Keratinocyte (primary cell): ENCODE measurements around the gene CRIM1. TPM values are rescaled to one million over a fixed set of nuclear protein-coding genes. Genes with fewer than 3 reads are reported as not detected.

Experiments used
- DNase-seq: peaks from one replicate; pipeline ENCODE4 v3.0.0-alpha.2; 2011; ENCODE audit warnings: low read depth, missing footprints, low spot score
- FAIRE-seq: peaks from 2 replicates; lab custom pipeline; 2011; peaks lifted over from hg19 to GRCh38; lab: Jason Lieb, UNC
- H2AFZ ChIP-seq: 2 replicates; pipeline ENCODE4 v1.6.0; 2012; ENCODE audit warnings: low read length, control low read depth, inconsistent platforms; ENCODE audit not compliant: control insufficient read depth
- H3K27ac ChIP-seq: 2 replicates; pipeline ENCODE4 v1.5.1; 2011; ENCODE audit warnings: low read length; ENCODE audit not compliant: control insufficient read depth, insufficient read depth
- H3K27me3 ChIP-seq: 3 replicates; pipeline ENCODE4 v1.6.0; 2011; ENCODE audit warnings: low read length; ENCODE audit not compliant: control insufficient read depth, insufficient read depth; ENCODE audit errors: extremely low read depth
- H3K36me3 ChIP-seq, 2 experiments: 2 replicates in 1 of 2; 3 replicates in 1 of 2; pipeline ENCODE4 v1.5.1; 2011; ENCODE audit warnings: low read length in 2 of 2, mild to moderate bottlenecking in 1 of 2; ENCODE audit not compliant: control insufficient read depth in 2 of 2, insufficient read depth in 2 of 2; ENCODE audit errors: extremely low read depth in 1 of 2
- H3K4me1 ChIP-seq: 3 replicates; pipeline ENCODE4 v1.5.1; 2011; ENCODE audit warnings: low read length; ENCODE audit not compliant: control insufficient read depth, insufficient read depth; ENCODE audit errors: extremely low read depth
- H3K4me2 ChIP-seq: 3 replicates; pipeline ENCODE4 v1.6.0; 2011; ENCODE audit warnings: low read depth, low read length; ENCODE audit not compliant: control insufficient read depth, insufficient read depth; ENCODE audit errors: extremely low read depth
- H3K4me3 ChIP-seq, 3 experiments: fragments of 200-600 bp in 1 of 3; sonication (generic) in 1 of 3; 2 replicates in 2 of 3; 3 replicates in 1 of 3; pipeline ENCODE4 v1.5.1; 2011 to 2016; ENCODE audit warnings: low read length in 3 of 3, mild to moderate bottlenecking in 3 of 3, control low read depth in 2 of 3, inconsistent platforms in 1 of 3, low read depth in 1 of 3, mixed read lengths in 1 of 3, mixed run types in 1 of 3, moderate library complexity in 1 of 3; ENCODE audit not compliant: control insufficient read depth in 2 of 3, insufficient read depth in 2 of 3; ENCODE audit errors: extremely low read depth in 1 of 3
- H3K79me2 ChIP-seq: 2 replicates; pipeline ENCODE4 v1.6.0; 2012; ENCODE audit warnings: low read length; ENCODE audit not compliant: control insufficient read depth, insufficient read depth
- H3K9ac ChIP-seq: 3 replicates; pipeline ENCODE4 v1.6.0; 2011; ENCODE audit warnings: low read length; ENCODE audit not compliant: control insufficient read depth, insufficient read depth; ENCODE audit errors: extremely low read depth
- H3K9me1 ChIP-seq: 3 replicates; pipeline ENCODE4 v1.6.0; 2011; ENCODE audit warnings: low read length; ENCODE audit not compliant: control insufficient read depth, insufficient read depth; ENCODE audit errors: extremely low read depth
- H3K9me3 ChIP-seq: 2 replicates; pipeline ENCODE4 v1.5.1; 2012; ENCODE audit warnings: low read depth, low read length; ENCODE audit not compliant: control insufficient read depth
- H4K20me1 ChIP-seq: 3 replicates; pipeline ENCODE4 v1.6.0; 2011; ENCODE audit warnings: low read length; ENCODE audit not compliant: control insufficient read depth, insufficient read depth; ENCODE audit errors: extremely low read depth
- EZH2 ChIP-seq: IDR thresholded peaks from one replicate; pipeline ENCODE4 v1.6.1; 2012; ENCODE audit warnings: inconsistent platforms, mild to moderate bottlenecking, low read length, moderate library complexity
- dilution Hi-C: fragments of 300-500 bp; cut with MboI; formaldehyde crosslinking; loops from one replicate; pipeline ENCODE4 v1.7.0; 2020; ENCODE audit warnings: low sequenced_read_pairs; ENCODE audit not compliant: extremely low pct_ligation_motif_present
- polyA plus RNA-seq, 5 experiments: library from polyadenylated mRNA; depleted of rRNA in 3 of 5; stranded (reverse) in 3 of 5; stranded (forward) in 1 of 5; unstranded in 1 of 5; fragments of >200 nt; gene quantifications; 1 replicate in 1 of 5; 2 replicates in 3 of 5; 3 replicates in 1 of 5; pipeline versions ENCODE4 v1.2.1 to v1.2.3, GENCODE V29; 2011 to 2012; ENCODE audit warnings: missing spikeins in 2 of 5, low read depth in 1 of 5, low replicate concordance in 1 of 5
- TF ChIP-seq, protein P1 (sequence below), 3 experiments: IDR thresholded peaks in 1 of 3; conservative IDR thresholded peaks in 1 of 3; optimal IDR thresholded peaks in 1 of 3; 2 replicates in 2 of 3; 3 replicates in 1 of 3; pipeline versions ENCODE3 to v1.5.1; 2011; ENCODE audit warnings: low read length in 3 of 3, mild to moderate bottlenecking in 3 of 3, moderate library complexity in 2 of 3, control low read depth in 1 of 3, inconsistent platforms in 1 of 3; ENCODE audit not compliant: insufficient read depth in 2 of 3; ENCODE audit errors: extremely low read depth in 1 of 3

Gene CRIM1
- polyA plus RNA-seq, 1 donor (not counting 4 experiments of a cell fraction or from before 2014, with no cell fraction given) = 98.3 TPM

- Histone ChIP-seq H3K27ac (peak overlapping the region; percentile 81), H4K20me1 (no peaks in the 10 kb centered on the region), H2AFZ (no peak overlapping the region), H3K9ac (no peak overlapping the region), H3K4me1 (peaks cover 43% of the 10 kb centered on the region), H3K4me3 (no peak overlapping the region), H3K27me3 (no peaks in the 10 kb centered on the region), H3K9me3 (no peaks in the 10 kb centered on the region), H3K4me2 (peak overlapping the region; percentile 33), H3K36me3 (peaks cover 6 to 28% of the 10 kb centered on the region in 2 experiments), H3K79me2 (peaks cover 23% of the 10 kb centered on the region), H3K9me1 (peaks cover 4% of the 10 kb centered on the region)
- dilution Hi-C loops = no loop called here
- no peak for TF ChIP-seq EZH2
- TF ChIP-seq, protein P1, sequence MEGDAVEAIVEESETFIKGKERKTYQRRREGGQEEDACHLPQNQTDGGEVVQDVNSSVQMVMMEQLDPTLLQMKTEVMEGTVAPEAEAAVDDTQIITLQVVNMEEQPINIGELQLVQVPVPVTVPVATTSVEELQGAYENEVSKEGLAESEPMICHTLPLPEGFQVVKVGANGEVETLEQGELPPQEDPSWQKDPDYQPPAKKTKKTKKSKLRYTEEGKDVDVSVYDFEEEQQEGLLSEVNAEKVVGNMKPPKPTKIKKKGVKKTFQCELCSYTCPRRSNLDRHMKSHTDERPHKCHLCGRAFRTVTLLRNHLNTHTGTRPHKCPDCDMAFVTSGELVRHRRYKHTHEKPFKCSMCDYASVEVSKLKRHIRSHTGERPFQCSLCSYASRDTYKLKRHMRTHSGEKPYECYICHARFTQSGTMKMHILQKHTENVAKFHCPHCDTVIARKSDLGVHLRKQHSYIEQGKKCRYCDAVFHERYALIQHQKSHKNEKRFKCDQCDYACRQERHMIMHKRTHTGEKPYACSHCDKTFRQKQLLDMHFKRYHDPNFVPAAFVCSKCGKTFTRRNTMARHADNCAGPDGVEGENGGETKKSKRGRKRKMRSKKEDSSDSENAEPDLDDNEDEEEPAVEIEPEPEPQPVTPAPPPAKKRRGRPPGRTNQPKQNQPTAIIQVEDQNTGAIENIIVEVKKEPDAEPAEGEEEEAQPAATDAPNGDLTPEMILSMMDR (optimal IDR thresholded peaks at IDR 0.05 in 1 of 3, IDR thresholded peaks at IDR 0.05 in 1 of 3, conservative IDR thresholded peaks at IDR 0.05 in 1 of 3; ENCODE audit: extremely low read depth in 1 of 3, insufficient read depth in 2 of 3, low read length in 3 of 3) = no peak
- no peak for DNase-seq
- peak; percentile 66 for FAIRE-seq
Observed at GRCh38 chr2:36562973-36563532, 207.5 kb downstream of the CRIM1 start.

DNA sequence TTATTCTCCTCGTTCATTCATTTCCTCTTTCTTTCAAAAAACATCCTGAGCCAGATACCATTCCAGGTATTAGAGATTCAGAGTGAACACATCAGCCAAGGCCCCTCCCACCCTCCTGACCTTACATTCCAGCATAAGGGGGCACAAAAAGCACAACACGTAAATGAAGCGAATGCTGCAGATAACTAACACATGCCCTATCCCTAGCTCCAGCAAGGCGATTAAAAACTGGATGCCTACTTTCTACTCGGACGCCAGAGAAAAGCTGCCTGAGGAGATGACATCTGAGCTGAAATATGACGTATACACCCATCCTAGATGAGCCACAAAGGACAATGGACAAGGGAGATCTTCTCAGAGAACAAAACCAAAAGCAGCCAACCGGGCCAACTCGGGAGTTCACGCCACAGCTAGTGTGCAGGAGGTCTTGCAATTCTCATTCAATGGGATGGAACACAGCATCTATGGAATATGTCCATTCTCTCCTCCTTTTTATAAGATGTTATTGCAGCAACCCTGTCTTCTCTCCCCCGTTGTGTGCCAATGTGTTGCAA is 208.9 kb downstream of the CRIM1 start:
- H3K9me1 ChIP-seq = peaks cover 4% of the 10 kb centered on the region
- no peak overlapping the region for H3K9ac ChIP-seq
- no peaks in the 10 kb centered on the region for H3K9me3 ChIP-seq
- no peak overlapping the region for H3K27ac ChIP-seq
- peaks cover 6 to 21% of the 10 kb centered on the region in 2 experiments for H3K36me3 ChIP-seq
- H2AFZ ChIP-seq = no peak overlapping the region
- no peak overlapping the region for H3K4me2 ChIP-seq
- FAIRE-seq (no peak), DNase-seq (no peak)
- H3K4me1 ChIP-seq = peaks cover 57% of the 10 kb centered on the region
- no peak overlapping the region for H3K4me3 ChIP-seq
- H3K27me3 ChIP-seq = no peaks in the 10 kb centered on the region
- dilution Hi-C loops = no loop called here
- peaks cover 23% of the 10 kb centered on the region for H3K79me2 ChIP-seq
- TF ChIP-seq, protein P1 (optimal IDR thresholded peaks at IDR 0.05 in 1 of 3, IDR thresholded peaks at IDR 0.05 in 1 of 3, conservative IDR thresholded peaks at IDR 0.05 in 1 of 3; ENCODE audit: extremely low read depth in 1 of 3, insufficient read depth in 2 of 3, low read length in 3 of 3) = no peak
- TF ChIP-seq EZH2 = no peak
- no peaks in the 10 kb centered on the region for H4K20me1 ChIP-seq
